ENCODE measurements around the gene KIRREL2. TPM values are rescaled to one million over a fixed set of nuclear protein-coding genes. Genes with fewer than 3 reads are reported as not detected.

Gene KIRREL2
- total and polyA plus RNA-seq, 4 donors = not detected

GRCh38 chr19:35901854-35902661 lies 45.3 kb downstream of the KIRREL2 start, which contains the start of gene HCST:
TSS of gene HCST (plus strand) at chr19:35902529. CDS start at chr19:35902594, 65 bp downstream.
- 54% methylated on average over 6 of the region's 6 CpGs for WGBS
- Histone ChIP-seq H3K9ac (ENCODE audit: low read depth in 1 of 2, low read length in 2 of 2) (peak within 1 kb of the TSS in 1 of 2 donors; percentile 48), H3K4me3 (ENCODE audit: low read depth in 1 of 3, low read length in 3 of 3) (peak within 1 kb of the TSS in 2 of 3 donors; percentile 5 to 8), H3K9me3 (ENCODE audit: control insufficient read depth in 4 of 4, low read length in 3 of 4) (no peaks in the 10 kb centered on the region), H3K27me3 (ENCODE audit: control insufficient read depth in 4 of 4, insufficient read depth in 4 of 4, low read length in 3 of 4) (no peaks in the 10 kb centered on the region), H3K27ac (ENCODE audit: low read depth in 1 of 2, low read length in 2 of 2) (peak within 1 kb of the TSS; percentile 66 to 78), H3K36me3 (ENCODE audit: control insufficient read depth in 4 of 4, insufficient read depth in 3 of 4, low read depth in 1 of 4, low read length in 3 of 4) (peaks cover 0 to 3% (median 0%) of the 10 kb centered on the region in 4 donors), H3K4me1 (ENCODE audit: control insufficient read depth in 4 of 4, insufficient read depth in 4 of 4, low read length in 3 of 4) (peaks cover 0 to 4% (median 2%) of the 10 kb centered on the region in 4 donors)
- no peak for TF ChIP-seq CTCF (IDR thresholded peaks at IDR 0.05; ENCODE audit: low read depth, low read length, missing input control)
- no peak for TF ChIP-seq GABPA (IDR thresholded peaks at IDR 0.05 in 1 of 2, conservative IDR thresholded peaks at IDR 0.05 in 1 of 2)
- TF ChIP-seq YY1 (IDR thresholded peaks at IDR 0.05) = no peak
- no peak for TF ChIP-seq REST (IDR thresholded peaks at IDR 0.05)
- no peak for TF ChIP-seq JUND (IDR thresholded peaks at IDR 0.05)
- no peak for TF ChIP-seq RXRA (IDR thresholded peaks at IDR 0.05)
- TF ChIP-seq ATF3 (IDR thresholded peaks at IDR 0.05) = no peak
- TF ChIP-seq RAD21 (IDR thresholded peaks at IDR 0.05) = no peak
- TF ChIP-seq TAF1 (conservative IDR thresholded peaks at IDR 0.05) = no peak
- DNase-seq (ENCODE audit: low spot score) = no peak

GRCh38 chr19:35902870-35903475 lies 46.3 kb downstream of the KIRREL2 start:
- 68% methylated on average over 10 of the region's 10 CpGs for WGBS
- peak overlapping the region; percentile 66 to 78 for H3K27ac ChIP-seq (ENCODE audit: low read depth in 1 of 2, low read length in 2 of 2)
- H3K27me3 ChIP-seq (ENCODE audit: control insufficient read depth in 4 of 4, insufficient read depth in 4 of 4, low read length in 3 of 4) = no peaks in the 10 kb centered on the region
- no peaks in the 10 kb centered on the region for H3K36me3 ChIP-seq (ENCODE audit: control insufficient read depth in 4 of 4, insufficient read depth in 3 of 4, low read depth in 1 of 4, low read length in 3 of 4)
- H3K4me1 ChIP-seq (ENCODE audit: control insufficient read depth in 4 of 4, insufficient read depth in 4 of 4, low read length in 3 of 4) = peaks cover 0 to 4% (median 2%) of the 10 kb centered on the region in 4 donors
- H3K4me3 ChIP-seq (ENCODE audit: low read depth in 1 of 3, low read length in 3 of 3) = peak overlapping the region in 2 of 3 donors; percentile 5 to 8
- DNase-seq (ENCODE audit: low spot score) = no peak
- H3K9ac ChIP-seq (ENCODE audit: low read depth in 1 of 2, low read length in 2 of 2) = peak overlapping the region in 1 of 2 donors; percentile 48
- H3K9me3 ChIP-seq (ENCODE audit: control insufficient read depth in 4 of 4, low read length in 3 of 4) = no peaks in the 10 kb centered on the region
- no peak for TF ChIP-seq RXRA (IDR thresholded peaks at IDR 0.05)
- no peak for TF ChIP-seq NR2F2 (IDR thresholded peaks at IDR 0.05)
- TF ChIP-seq FOXA1 (IDR thresholded peaks at IDR 0.05) = no peak
- TF ChIP-seq HNF4A (conservative IDR thresholded peaks at IDR 0.05) = no peak
- no peak for TF ChIP-seq REST (IDR thresholded peaks at IDR 0.05)
- TF ChIP-seq FOXA2 (IDR thresholded peaks at IDR 0.05) = no peak
- no peak for TF ChIP-seq RAD21 (IDR thresholded peaks at IDR 0.05)
- TF ChIP-seq EGR1 (IDR thresholded peaks at IDR 0.05; ENCODE audit: low read depth in 2 of 2) = no peak
- TF ChIP-seq YY1 (IDR thresholded peaks at IDR 0.05) = no peak
- TF ChIP-seq CTCF (IDR thresholded peaks at IDR 0.05; ENCODE audit: low read depth, low read length, missing input control) = no peak
- TF ChIP-seq ZBTB33 (IDR thresholded peaks at IDR 0.05) = no peak

All from liver (tissue), 9 donors.